Caco-2 (cell line): ENCODE results near the gene MAPT. TPM values are rescaled to one million over a fixed set of nuclear protein-coding genes. Genes with fewer than 3 reads are reported as not detected.

Experiments
- BruUV-seq: library from RNA; stranded (reverse); fragments of 400-500 nt; replicated peaks from 2 replicates; lab custom pipeline; 2021; lab: Mats Ljungman, UMichigan
- CTCF ChIA-PET: fragments of 300-600 bp; sonication (Branson Sonifier 250); formaldehyde crosslinking; loops from one replicate; lab custom pipeline; 2022; ENCODE audit warnings: antibody characterized with exemption; lab: Charles Lee
- POLR2A ChIA-PET: fragments of 300-600 bp; sonication (Branson Sonifier 250); formaldehyde crosslinking; loops from one replicate; lab custom pipeline; 2022; ENCODE audit warnings: antibody characterized with exemption; lab: Charles Lee
- DNase-seq, 2 experiments: peaks; one replicate each; pipeline versions ENCODE4 v3.0.0 to v3.0.0-alpha.2; 2020 to 2022
- H3K27me3 ChIP-seq: replicated peaks from 2 replicates; pipeline ENCODE4 v1.6.0; 2011; ENCODE audit warnings: low read length; ENCODE audit not compliant: control insufficient read depth, insufficient read depth
- H3K36me3 ChIP-seq: 2 replicates; pipeline ENCODE4 v1.5.1; 2011; ENCODE audit warnings: low read length; ENCODE audit not compliant: control insufficient read depth, insufficient read depth
- H3K4me1 ChIP-seq: fragments of 250-450 bp; sonication (Bioruptor Pico); 2 replicates; pipeline ENCODE4 v1.5.1; 2020; ENCODE audit warnings: mild to moderate bottlenecking
- H3K4me3 ChIP-seq: 2 replicates; pipeline ENCODE4 v1.5.1; 2011; ENCODE audit warnings: low read depth, mild to moderate bottlenecking, control low read depth, low read length
- H3K9me3 ChIP-seq: fragments of 250-450 bp; sonication (Bioruptor Pico); 2 replicates; pipeline ENCODE4 v1.5.1; 2020; ENCODE audit warnings: mild to moderate bottlenecking, moderate library complexity
- H3K27ac Mint-ChIP-seq: one replicate; pipeline ENCODE4 v1.8.0; 2022; ENCODE audit warnings: mixed read lengths; ENCODE audit not compliant: unreplicated experiment
- H3K27me3 Mint-ChIP-seq: one replicate; pipeline ENCODE4 v1.8.0; 2022; ENCODE audit warnings: mixed read lengths; ENCODE audit not compliant: insufficient read depth, unreplicated experiment
- H3K36me3 Mint-ChIP-seq: one replicate; pipeline ENCODE4 v1.8.0; 2022; ENCODE audit warnings: mild to moderate bottlenecking, mixed read lengths; ENCODE audit not compliant: insufficient read depth, unreplicated experiment
- H3K4me1 Mint-ChIP-seq: one replicate; pipeline ENCODE4 v1.8.0; 2022; ENCODE audit warnings: low read depth, mixed read lengths; ENCODE audit not compliant: unreplicated experiment
- H3K4me3 Mint-ChIP-seq: one replicate; pipeline ENCODE4 v1.8.0; 2022; ENCODE audit warnings: mild to moderate bottlenecking, moderate library complexity, mixed read lengths; ENCODE audit not compliant: unreplicated experiment
- H3K9me3 Mint-ChIP-seq: one replicate; pipeline ENCODE4 v1.8.0; 2022; ENCODE audit warnings: mixed read lengths; ENCODE audit not compliant: unreplicated experiment
- CTCF ChIP-seq, 2 experiments: fragments of 200-600 bp in 1 of 2; IDR thresholded peaks; 1 replicate in 1 of 2; 2 replicates in 1 of 2; pipeline versions ENCODE4 v1.5.1 to v1.8.0; 2011 to 2022; ENCODE audit warnings: antibody characterized with exemption in 1 of 2, control low read depth in 1 of 2, inconsistent platforms in 1 of 2, low read depth in 1 of 2, low read length in 1 of 2, mild to moderate bottlenecking in 1 of 2, moderate library complexity in 1 of 2; ENCODE audit not compliant: insufficient read depth in 1 of 2, severe bottlenecking in 1 of 2, unreplicated experiment in 1 of 2
- intact Hi-C: fragments of 100-400 bp; cut with micrococcal nuclease; formaldehyde crosslinking; loops from one replicate; pipeline ENCODE4 v1.10.0; 2022; ENCODE audit not compliant: unreplicated experiment
- total RNA-seq: library from RNA; stranded (reverse); gene quantifications from 2 replicates; pipeline ENCODE4 v1.2.3, GENCODE V29; 2022

Gene MAPT
- total RNA-seq, 1 experiment from 2014 or later, result 0.95 TPM

GRCh38 chr17:45985447-45985846 lies 91.1 kb downstream of the MAPT start:
- CTCF ChIA-PET, result no interaction called here
- Mint-ChIP-seq H3K4me1 (no peaks in the 10 kb centered on the region), H3K4me3 (no peak overlapping the region), H3K9me3 (no peaks in the 10 kb centered on the region), H3K36me3 (no peaks in the 10 kb centered on the region), H3K27ac (no peak overlapping the region), H3K27me3 (no peaks in the 10 kb centered on the region)
- no peak for DNase-seq
- Histone ChIP-seq H3K27me3 (no peaks in the 10 kb centered on the region), H3K36me3 (no peaks in the 10 kb centered on the region), H3K4me1 (no peaks in the 10 kb centered on the region), H3K4me3 (no peak overlapping the region), H3K9me3 (no peaks in the 10 kb centered on the region)
- BruUV-seq, result no TSS peak
- TF ChIP-seq CTCF (IDR thresholded peaks at IDR 0.05; ENCODE audit: insufficient read depth in 1 of 2, low read depth in 1 of 2, low read length in 1 of 2, severe bottlenecking in 1 of 2, unreplicated experiment in 1 of 2), result no peak
- intact Hi-C loops, result no loop called here
- POLR2A ChIA-PET, result no interaction called here

GRCh38 chr17:45986056-45986455 lies 91.7 kb downstream of the MAPT start:
- Histone ChIP-seq H3K4me1 (no peaks in the 10 kb centered on the region), H3K27me3 (no peaks in the 10 kb centered on the region), H3K4me3 (no peak overlapping the region), H3K36me3 (no peaks in the 10 kb centered on the region), H3K9me3 (no peaks in the 10 kb centered on the region)
- Mint-ChIP-seq H3K9me3 (no peaks in the 10 kb centered on the region), H3K4me3 (no peak overlapping the region), H3K27me3 (no peaks in the 10 kb centered on the region), H3K27ac (no peak overlapping the region), H3K36me3 (no peaks in the 10 kb centered on the region), H3K4me1 (no peaks in the 10 kb centered on the region)
- no peak for DNase-seq
- no TSS peak for BruUV-seq
- ChIA-PET POLR2A (no interaction called here), CTCF (no interaction called here)
- intact Hi-C loops, result no loop called here
- TF ChIP-seq CTCF (IDR thresholded peaks at IDR 0.05; ENCODE audit: insufficient read depth in 1 of 2, low read depth in 1 of 2, low read length in 1 of 2, severe bottlenecking in 1 of 2, unreplicated experiment in 1 of 2), result no peak

- Mint-ChIP-seq H3K9me3 (no peaks in the 10 kb centered on the region), H3K27ac (no peak overlapping the region), H3K4me3 (no peak overlapping the region), H3K27me3 (no peaks in the 10 kb centered on the region), H3K36me3 (no peaks in the 10 kb centered on the region), H3K4me1 (no peaks in the 10 kb centered on the region)
- CTCF ChIA-PET, result interaction anchor here (0.9 kb wide), 1 partner anchor 8 kb away, joined by 3 read pairs; no protein-coding TSS in a partner anchor
- intact Hi-C loops, result no loop called here
- no peak for TF ChIP-seq CTCF (IDR thresholded peaks at IDR 0.05; ENCODE audit: insufficient read depth in 1 of 2, low read depth in 1 of 2, low read length in 1 of 2, severe bottlenecking in 1 of 2, unreplicated experiment in 1 of 2)
- H3K4me3 ChIP-seq, result no peak overlapping the region
- no peaks in the 10 kb centered on the region for H3K36me3 ChIP-seq
- DNase-seq, result no peak
- H3K4me1 ChIP-seq, result no peaks in the 10 kb centered on the region
- H3K9me3 ChIP-seq, result no peaks in the 10 kb centered on the region
- H3K27me3 ChIP-seq, result no peaks in the 10 kb centered on the region
- BruUV-seq, result no TSS peak
- POLR2A ChIA-PET, result no interaction called here
Observed at GRCh38 chr17:45987706-45988105, 93.4 kb downstream of the MAPT start.
